Stimulated activated CD4-positive, alpha-beta T cell treated with anti-CD3 and anti-CD28 coated beads, Interleukin-2, amount 100 ng/mL, for 48 hours (primary cell): ENCODE measurements around the gene TTC23.
A peak's percentile ranks its signal among the peaks of the same experiment; 100 is the strongest.
"Not testable (repeated sequence)": the region's sequence is repeated elsewhere in the genome, so short reads cannot be mapped to it uniquely, and the experiment has no call there.

Experiments used
- DNase-seq, 2 donors: peaks; one replicate each; pipeline ENCODE4 v3.0.0-alpha.2; 2020

The TTC23 gene

DNA sequence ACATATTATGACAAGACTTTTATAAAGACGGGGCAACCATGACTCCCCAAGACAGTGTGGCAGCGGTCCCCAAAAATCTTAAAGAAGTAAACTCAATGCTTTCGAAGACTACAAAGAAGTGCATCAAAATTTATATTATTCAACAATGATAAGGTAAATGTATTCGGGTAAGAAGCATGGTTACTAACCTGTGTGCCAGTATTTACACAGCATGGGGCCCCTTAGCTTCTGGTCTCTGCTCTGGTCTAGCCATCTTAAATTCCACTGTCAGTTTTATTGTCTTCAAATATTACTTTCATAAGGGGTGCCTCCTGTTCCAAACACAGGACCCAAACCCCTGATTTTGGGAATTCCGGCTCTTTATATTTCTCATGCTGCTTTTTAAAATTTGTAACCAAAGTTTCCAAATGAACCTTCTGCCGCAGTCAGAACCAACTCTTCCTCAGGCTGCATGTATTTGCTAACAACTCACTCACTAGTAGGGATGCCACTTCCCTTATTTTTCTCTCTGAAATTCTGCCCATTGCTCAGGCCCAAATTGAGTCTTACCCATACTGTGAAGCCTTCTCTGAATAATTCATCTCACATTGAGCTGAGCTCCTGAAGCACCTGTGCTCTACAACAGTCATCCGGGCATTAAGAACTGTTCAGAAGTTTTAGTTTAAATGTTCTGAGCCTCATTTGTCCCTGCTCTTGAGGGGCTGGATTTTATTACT is 1.2 kb downstream of the TTC23 start:
- DNase-seq = no peak

DNA sequence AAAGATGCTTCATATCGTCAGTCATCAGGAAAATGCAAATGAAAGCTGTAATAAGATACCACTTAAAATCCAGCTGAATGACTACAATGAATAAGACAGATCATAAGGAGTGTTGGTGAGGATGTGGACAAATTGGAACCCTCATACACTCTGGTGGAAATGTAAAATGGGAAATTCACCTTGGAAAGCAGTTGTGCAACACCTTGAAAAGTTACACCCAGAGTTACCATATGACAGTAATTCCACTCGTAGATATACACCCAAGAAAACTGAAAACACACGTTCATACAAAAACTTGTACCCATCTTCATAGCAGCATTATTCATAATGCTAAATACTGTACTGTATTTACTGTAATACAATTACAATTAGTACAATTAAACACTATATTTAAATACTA is 2.3 kb downstream of the TTC23 start:
- DNase-seq = no peak

DNA sequence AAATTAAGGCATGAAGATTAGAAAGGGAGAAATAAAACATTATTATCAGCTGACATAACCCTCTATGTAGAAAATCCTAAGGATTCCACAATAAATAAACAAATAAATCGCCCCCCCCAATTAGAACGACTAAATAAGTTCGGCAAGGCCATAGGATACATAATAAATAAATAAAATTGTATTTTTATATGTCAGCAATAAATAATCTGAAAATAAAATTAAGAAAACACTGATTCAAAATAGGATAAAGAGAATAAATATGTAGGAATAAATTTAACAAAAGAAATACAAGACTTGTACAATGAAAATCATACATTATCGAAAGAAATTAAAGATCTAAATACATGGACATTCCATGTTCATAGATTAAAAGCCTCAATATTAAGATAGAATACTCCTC is 5.1 kb downstream of the TTC23 start:
- DNase-seq = no peak

DNA sequence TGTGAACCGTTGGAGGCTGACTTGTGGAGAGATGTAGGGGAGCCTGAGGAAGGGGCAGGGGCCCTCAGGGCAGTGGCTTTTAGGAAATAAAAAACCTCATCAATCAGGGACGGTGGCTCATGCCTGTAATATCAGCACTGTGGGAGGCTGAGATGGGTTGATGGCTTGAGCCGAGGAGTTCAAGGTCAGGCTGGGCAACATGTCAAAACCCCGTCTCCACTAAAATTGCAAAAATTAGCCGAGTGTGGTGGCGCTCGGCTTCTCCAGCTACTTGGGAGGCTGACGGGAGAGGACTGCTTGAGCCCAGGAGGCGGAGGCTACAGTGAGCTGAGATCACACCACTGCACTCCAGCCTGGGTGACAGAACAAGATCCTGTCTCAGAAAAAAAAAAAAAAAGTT is 7.6 kb downstream of the TTC23 start:
- DNase-seq = no peak

DNA sequence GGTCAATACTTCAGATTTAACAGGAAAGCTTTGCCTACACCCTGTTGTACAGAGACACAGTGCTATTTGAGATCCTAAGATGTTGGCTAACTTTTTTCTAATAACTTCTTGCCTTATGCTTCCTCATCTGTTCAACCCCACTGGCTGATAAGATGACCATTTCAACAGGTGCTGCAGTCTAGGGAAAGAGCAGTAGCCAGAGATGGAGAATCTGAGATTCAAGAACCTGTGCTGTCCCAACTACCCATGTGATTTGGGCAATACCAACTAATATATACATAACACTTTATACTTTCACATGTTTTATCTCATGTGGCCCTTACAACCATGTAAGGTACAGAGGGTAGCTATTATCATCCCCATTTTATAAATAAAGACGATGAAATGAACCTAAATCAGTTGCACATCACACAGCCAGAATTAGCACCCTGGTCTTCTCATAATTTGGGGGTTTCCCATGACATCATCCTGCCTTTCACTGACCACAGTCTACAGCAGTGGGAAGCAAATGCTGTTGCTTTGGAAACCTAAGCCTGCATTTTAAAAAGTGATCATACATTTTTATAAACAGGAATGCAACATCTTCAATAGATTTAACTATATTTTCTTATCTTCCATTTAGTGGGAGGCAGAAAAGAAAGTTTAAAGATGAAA is 9.7 kb downstream of the TTC23 start:
- DNase-seq = no peak

DNA sequence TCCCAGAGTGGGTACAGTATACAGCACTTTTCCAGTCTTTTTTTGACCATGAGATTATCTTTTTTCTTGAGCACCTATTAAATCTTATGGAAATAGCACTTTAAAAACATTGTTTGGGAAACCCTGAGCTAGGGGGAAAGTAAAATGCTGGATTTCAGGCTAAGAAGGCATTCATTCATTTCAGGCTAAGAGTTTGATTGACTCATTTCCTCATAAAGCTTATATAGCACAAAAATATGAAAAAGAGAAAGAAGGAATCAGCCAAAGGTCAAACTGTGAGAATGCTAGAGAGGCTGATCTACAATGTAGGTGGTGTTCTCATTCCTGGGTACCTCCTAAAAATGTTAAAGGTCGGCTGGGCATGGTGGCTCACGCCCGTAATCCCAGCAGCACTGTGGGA is 10.5 kb downstream of the TTC23 start:
- no peak for DNase-seq

DNA sequence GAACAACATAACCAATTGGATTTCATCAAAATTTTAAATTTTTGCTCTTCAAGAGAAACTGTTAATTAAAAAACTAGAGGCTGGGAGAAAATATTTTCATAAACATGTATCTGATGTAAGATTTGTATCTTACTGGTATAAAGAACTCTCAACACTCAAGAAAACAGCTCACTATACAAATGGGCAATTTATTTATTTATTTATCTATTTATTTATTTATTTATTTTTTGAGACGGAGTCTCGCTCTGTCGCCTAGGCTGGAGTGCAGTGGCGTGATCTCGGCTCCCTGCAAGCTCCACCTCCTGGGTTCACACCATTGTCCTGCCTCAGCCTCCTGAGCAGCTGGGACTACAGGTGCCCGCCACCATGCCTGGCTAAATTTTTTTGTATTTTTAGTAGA is 15.2 kb downstream of the TTC23 start:
- DNase-seq = not testable (repeated sequence)

DNA sequence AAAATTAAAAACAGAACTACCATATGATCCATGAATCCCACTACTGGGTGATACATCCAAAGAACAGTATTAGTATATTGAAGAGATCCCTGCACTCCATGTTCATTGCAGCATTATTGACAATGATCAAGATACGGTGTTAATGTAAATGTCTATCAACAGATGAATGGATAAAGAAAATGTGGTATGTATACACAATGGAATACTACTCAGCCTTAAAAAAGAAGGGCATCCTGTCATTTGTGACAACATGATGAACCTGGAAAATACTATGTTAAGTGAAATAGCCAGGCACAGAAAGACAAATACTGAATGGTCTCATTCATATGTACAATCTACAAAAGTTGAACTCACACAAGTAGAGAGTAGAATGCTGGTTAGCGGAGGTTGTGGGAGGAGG is 16.6 kb downstream of the TTC23 start:
- no peak for DNase-seq

DNA sequence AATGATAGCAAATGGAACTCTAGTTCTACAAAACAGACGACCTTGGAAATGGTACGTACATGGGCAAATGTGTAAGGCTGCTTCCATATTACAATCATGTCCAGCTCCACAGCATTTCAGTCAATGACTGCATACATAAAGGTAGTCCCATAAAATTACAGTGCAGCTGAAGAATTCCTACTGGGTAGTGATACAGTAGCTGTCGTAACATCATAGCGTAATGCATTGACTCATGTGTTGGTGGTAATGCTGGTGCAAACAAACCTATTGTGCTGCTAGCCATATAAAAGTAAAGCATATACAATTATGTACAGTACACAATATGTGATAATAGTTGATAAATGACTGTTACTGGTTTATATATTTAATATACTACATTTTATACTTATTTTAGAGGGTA is 18.5 kb downstream of the TTC23 start:
- DNase-seq = no peak

DNA sequence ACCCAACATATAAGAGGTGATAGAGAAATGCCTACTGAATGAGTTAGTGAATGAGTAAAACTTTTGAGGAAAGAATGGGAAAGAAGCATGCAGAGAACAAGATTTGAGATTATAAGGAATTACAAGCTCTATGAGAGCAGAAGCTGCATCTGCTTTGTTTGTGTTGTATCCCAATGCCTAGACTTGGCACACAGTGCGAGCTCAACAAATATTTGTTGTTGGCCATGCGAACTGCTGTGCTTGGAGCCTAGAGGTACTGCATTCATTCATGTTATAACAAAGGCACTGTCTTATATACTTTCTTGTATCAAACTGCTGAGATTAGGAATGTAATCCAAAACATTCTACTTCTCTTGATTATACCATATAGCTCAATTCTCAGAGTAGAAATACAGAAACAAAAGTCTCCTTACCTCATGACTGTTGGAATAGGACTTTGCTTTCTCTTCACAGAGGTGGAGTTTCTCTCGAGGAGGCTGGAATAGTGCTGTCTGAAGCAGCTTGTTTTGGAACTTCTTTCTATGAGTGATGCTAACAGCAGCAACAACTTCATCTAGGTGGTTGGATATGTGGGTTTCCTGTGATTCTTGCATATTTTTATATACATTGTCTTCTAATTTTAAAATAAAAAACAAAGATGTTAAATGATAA is 21.1 kb downstream of the TTC23 start:
- no peak for DNase-seq

DNA sequence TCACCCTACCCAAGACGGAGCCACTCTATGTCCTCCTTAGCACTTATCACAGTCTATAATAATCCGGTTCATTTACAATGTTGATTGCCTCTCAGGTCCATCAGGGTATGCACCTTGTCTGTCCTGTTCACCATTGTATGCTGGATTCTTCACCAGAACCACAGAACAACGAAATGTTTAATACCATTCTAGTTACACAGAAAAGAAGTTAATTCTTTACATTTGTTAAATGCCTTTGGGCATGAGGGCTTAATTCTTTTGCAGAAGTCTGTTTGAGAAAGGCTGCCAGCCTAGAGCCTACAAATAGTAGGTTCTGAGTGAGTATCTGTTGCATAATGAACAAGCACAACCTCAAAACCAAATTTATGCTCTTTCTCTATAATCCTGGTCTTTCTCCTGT is 22.6 kb downstream of the TTC23 start:
- no peak for DNase-seq

DNA sequence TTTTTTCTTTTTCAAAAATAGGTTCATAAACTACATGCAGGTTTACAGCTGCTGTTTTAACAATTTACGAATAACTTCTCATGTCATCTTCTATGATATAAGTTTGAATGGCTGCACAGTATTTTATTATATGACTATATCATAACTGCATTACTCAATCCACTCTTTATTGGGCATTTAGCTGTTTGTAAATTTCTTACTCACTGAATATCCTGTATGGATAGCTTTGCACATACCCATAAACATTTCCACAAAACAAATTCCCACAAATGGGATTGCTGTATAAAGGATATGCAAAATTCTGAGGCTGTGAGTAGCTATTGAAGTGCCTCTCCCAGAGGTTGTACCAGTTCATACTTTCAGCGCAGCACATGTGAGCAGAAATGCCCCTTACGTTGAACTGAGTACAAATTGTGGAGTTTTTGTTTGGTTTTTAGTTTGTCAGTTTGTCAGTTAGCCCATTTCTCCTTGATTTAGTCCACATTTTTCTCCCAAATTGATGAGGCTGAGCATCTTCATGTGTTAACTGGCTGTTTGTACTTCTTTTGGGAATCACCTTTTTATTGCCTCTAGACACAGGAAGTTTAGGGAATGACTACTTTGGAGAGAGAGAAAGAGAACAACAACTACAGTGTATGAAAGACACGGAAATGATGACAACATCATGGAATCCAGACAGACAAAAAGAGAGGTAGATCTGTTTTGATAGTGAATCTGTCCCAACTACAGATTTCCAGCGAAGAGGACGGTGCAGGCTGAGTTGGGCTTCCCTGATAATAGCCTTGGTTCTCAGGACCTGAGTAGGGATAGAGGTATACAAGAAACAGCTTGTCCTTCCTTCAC is 24.8 kb downstream of the TTC23 start:
- DNase-seq = no peak

DNA sequence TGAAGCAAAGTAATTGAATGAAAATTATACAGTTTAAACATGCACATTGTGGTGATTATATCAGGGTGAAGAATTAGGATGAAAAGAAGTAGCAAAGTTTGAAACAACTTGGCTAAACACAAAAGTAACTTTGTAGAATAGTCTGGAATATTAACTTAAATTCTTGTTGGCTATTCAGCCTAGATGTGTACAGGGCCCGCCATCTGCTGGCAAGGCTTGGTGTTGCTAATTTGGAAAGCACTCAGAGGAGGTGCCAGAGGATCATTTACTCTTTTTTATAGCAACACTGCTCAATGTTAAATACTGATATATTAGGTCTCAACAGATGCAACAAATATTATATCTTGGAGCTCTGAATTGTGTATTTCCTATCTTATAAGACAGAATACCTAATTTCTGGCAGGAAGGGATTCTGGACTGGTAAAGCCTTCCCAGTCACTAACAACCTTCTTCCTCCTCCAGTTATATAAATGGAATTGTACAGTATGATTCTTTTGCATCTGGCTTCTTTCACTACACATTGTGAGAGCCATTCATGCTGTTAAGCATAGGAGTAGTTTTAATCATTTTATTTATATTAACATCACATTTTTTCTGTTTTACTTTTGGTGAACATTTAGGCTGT is 36.1 kb downstream of the TTC23 start:
- peak; percentile 44 to 56 for DNase-seq

DNA sequence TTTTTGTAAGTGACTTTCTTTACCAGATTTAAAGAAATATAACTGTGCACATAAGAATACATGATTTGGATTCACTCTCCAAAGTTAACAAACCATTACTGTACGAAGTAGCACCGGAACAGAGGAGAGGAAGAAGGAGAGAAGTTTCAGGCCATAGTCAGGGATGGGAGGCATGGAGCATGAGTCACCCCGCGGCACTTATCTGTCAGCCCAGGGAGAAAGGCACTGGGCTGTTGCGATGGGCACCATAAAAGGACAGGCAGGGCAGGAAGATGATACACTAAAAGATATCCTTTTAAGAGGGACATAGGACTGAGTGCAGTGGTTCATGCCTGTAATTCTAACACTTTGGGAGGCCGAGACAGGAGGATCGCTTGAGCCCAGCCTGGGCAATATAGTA is 37.0 kb downstream of the TTC23 start:
- DNase-seq = no peak

DNA sequence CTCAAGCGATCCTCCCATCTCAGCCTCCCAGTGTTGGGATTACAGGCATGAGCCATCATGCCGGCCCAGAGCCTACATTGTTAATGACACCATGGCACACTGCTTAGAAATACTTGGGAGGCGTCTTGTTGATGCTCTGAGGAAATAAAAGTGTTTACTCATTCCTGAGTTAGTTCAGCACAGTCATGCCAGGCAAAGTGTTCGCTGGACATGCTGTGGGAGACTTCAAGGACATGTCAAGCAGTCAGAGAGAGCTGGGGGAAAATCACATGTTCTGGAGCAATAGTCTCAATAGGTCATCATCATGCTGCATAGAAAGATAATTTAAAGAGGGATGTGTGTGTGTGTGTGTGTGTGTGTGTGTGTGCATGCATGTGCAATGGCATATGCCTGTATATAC is 37.5 kb downstream of the TTC23 start:
- DNase-seq = no peak

DNA sequence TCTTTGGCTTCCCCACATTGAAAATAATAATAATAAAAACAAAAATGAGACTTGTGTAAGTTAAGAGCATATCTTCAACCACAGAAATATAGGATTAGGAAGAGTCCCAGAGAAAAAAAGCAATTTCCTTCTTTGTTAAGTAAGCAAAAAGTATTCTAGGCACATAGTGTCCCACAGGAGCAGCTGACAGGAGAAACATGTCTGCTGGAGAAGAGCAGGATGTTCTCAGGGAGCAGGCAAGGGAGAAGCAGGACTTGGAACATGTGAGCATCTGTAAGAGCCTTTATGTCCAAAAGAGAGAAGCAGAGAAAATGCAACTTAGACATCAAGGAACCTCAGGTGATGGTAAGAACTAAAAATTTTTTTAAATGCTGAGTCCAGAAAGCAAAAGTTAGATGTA is 39.0 kb downstream of the TTC23 start:
- no peak for DNase-seq

DNA sequence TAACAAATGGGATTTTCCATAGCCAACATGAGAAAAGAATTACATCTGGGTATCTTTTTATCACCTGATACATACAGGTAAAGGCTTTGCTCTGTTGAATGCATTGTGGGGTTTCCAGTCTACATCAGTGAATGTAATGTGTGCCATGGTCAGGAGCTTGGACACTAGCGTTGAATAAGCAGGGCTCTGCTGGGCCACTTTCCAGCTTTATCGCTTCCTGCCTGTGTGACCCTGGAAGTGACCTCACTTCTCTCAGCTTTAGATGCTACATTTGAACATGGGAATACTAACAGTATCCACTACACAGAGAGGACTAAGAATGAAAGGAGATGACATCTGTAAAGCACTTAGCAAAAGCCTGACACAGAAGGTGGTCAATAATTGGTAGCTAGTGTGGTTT is 40.1 kb downstream of the TTC23 start:
- DNase-seq = no peak

DNA sequence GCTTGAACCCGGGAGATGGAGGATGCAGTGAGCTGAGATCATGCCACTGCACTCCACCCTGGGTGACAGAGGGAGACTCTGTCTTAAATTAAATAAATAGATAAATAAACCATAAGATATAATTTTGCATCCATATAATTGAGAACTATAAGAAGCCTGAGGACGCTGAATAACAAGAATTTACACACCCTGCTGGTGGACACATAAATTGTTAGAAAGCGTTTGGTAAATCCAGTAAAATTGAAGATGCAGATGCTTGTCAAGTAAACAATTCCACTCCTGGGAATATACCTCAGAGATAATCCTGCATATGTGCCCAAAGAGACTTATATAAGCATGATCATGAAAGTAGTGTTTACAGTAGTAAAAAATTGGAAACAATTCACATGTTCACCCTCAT is 41.7 kb downstream of the TTC23 start:
- no peak for DNase-seq

DNA sequence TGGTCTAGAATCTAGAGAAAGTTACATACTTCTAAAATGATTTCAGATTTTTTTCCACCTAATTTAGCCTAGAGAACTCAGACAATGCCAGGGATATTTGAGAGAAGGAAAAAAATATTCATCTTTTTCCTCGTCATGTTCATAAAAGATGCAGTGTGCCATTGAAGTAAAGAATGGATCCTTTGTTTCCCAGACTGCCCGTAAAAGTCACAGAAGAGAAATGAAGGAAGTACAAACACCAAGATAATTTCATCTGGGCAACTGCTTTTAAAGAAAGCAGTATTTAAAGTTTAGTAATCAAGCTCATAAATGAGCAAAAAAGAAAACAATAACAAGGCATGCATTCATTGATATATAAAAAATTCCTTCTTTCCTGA is 47.2 kb downstream of the TTC23 start:
- DNase-seq = no peak

DNA sequence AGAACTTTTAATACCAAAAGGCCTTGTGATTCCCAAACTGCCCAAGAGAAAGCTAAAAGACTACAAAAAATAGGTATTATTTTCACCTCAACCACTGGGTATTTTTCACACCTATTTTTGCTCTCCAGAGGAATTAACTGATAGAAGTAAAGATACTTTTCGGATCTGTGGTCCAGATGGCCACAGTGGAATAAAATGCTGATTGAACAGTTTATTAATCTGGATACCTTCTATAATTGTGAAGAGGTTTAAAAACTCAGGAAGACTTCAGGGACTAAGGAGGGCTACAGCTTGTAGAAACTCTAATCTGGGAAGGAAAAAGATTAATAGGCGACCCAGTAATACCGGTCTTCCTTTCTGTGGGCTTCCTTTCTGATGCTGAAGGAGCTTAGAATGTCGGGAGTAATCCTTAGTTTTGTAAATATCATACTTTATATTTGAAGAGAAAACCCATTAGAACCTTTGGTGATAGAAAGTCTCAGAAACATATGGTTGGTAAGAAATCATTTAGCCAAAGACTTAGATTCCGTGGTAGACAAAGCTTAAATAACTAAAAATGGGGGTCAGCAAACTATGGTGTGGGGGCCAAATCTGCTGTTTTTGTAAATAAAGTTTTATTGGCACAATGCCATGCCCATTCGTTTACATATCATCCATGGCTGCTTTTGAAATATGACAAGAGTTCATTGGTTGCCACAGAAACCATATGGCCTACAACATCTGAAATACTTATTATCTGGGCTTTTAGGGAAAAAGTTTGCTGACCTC is 47.8 kb downstream of the TTC23 start:
- DNase-seq = no peak

DNA sequence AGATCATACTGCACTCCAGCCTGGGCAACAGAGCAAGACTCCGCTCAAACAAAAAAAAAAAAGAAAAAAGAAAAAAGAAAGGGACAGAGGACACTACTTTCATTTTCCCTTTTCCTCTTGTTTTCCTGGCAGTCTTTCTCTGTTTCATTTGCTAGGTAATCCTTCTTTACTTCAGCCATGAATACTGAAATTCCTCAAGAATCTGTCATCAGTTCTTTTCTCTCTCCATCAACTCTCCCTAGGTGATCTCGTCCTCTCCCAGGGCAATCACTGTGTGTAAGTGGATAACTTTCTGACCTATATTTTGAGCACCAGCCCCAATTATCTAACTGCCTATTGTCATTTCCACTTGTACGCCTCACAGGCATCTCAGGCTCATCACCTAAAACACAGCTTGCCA is 51.5 kb downstream of the TTC23 start:
- DNase-seq = no peak

DNA sequence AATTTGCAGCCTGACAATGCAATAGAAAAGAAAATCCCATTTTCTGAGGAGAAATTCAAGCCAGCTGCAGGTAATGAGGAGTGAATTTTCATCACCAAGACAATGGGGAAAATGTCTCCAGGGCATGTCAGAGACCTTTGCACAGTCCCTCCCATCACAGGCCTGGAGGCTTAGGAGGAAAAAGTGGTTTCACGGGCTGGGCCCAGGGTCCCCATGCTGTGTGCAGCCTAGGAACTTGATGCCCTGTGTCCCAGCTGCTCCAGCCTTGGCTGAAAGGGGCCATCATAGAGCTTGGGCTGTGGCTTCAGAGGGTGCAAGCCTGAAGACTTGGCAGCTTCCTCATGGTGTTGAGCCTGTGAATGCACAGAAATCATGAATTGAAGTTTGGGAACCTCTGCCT is 57.2 kb downstream of the TTC23 start:
- not testable (repeated sequence) for DNase-seq
